Neuronal stem cell (in vitro differentiated cells): ENCODE measurements around the gene HPRT1.

ENCODE experiments used
- DNase-seq: peaks from one replicate; pipeline ENCODE4 v3.0.0-alpha.2; 2013; ENCODE audit warnings: low spot score
- H2AFZ ChIP-seq: one replicate; pipeline ENCODE4 v1.6.1; 2013; ENCODE audit warnings: mild to moderate bottlenecking, low read length, inconsistent platforms
- H2AK5ac ChIP-seq: 2 replicates; pipeline ENCODE4 v1.6.1; 2013; ENCODE audit warnings: low read depth, mild to moderate bottlenecking, inconsistent platforms, low read length, moderate library complexity, mixed read lengths
- H2BK120ac ChIP-seq: 2 replicates; pipeline ENCODE4 v1.6.1; 2013; ENCODE audit warnings: low read depth, mild to moderate bottlenecking, inconsistent platforms, low read length, moderate library complexity, mixed read lengths
- H2BK12ac ChIP-seq: one replicate; pipeline ENCODE4 v1.6.1; 2013; ENCODE audit warnings: low read length, inconsistent platforms
- H2BK15ac ChIP-seq: 2 replicates; pipeline ENCODE4 v1.6.1; 2013; ENCODE audit warnings: mild to moderate bottlenecking, low read length, inconsistent platforms, mixed read lengths
- H2BK5ac ChIP-seq: one replicate; pipeline ENCODE4 v1.6.1; 2013; ENCODE audit warnings: inconsistent platforms, mild to moderate bottlenecking, low read length, moderate library complexity
- H3K14ac ChIP-seq: one replicate; pipeline ENCODE4 v1.6.1; 2013; ENCODE audit warnings: low read length, inconsistent platforms
- H3K18ac ChIP-seq: 2 replicates; pipeline ENCODE4 v1.6.1; 2013; ENCODE audit warnings: low read length, inconsistent platforms
- H3K23ac ChIP-seq: 2 replicates; pipeline ENCODE4 v1.6.1; 2013; ENCODE audit warnings: low read depth, mild to moderate bottlenecking, mixed read lengths, low read length, inconsistent platforms; ENCODE audit not compliant: poor library complexity
- H3K27ac ChIP-seq: replicated peaks from 3 replicates; pipeline ENCODE4 v1.5.1; 2013; ENCODE audit warnings: low read length, inconsistent platforms
- H3K27me3 ChIP-seq, 3 experiments: 2 replicates each; pipeline ENCODE4 v1.6.1; 2013; ENCODE audit warnings: low read length in 3 of 3, mild to moderate bottlenecking in 2 of 3, inconsistent platforms in 1 of 3, low read depth in 1 of 3, mixed read lengths in 1 of 3, moderate library complexity in 1 of 3; ENCODE audit not compliant: control insufficient read depth in 3 of 3, insufficient read depth in 3 of 3
- H3K36me3 ChIP-seq, 2 donors: replicated peaks in 1 of 2; 2 replicates each; pipeline ENCODE4 v1.6.1; 2013; ENCODE audit warnings: low read length in 2 of 2; ENCODE audit not compliant: control insufficient read depth in 2 of 2, insufficient read depth in 2 of 2
- H3K4ac ChIP-seq: 2 replicates; pipeline ENCODE4 v1.6.1; 2013; ENCODE audit warnings: inconsistent platforms, mild to moderate bottlenecking, low read length, moderate library complexity
- H3K4me1 ChIP-seq, 2 donors: 1 replicate in 1 of 2; 2 replicates in 1 of 2; pipeline ENCODE4 v1.6.1; 2013; ENCODE audit warnings: low read length in 2 of 2, low read depth in 1 of 2; ENCODE audit not compliant: control insufficient read depth in 2 of 2, insufficient read depth in 1 of 2
- H3K4me2 ChIP-seq: one replicate; pipeline ENCODE4 v1.6.1; 2013; ENCODE audit warnings: mild to moderate bottlenecking, low read length, inconsistent platforms; ENCODE audit not compliant: insufficient read depth, poor library complexity, severe bottlenecking
- H3K4me3 ChIP-seq, 2 donors: 2 replicates each; pipeline ENCODE4 v1.5.1; 2013; ENCODE audit warnings: low read length in 2 of 2, mild to moderate bottlenecking in 2 of 2, inconsistent platforms in 1 of 2, moderate library complexity in 1 of 2
- H3K79me1 ChIP-seq: one replicate; pipeline ENCODE4 v1.6.1; 2013; ENCODE audit warnings: low read depth, mild to moderate bottlenecking, inconsistent platforms, low read length, moderate library complexity
- H3K9ac ChIP-seq: one replicate; pipeline ENCODE4 v1.6.1; 2013; ENCODE audit warnings: mild to moderate bottlenecking, low read depth, low read length, inconsistent platforms; ENCODE audit not compliant: poor library complexity
- H3K9me3 ChIP-seq, 2 donors: replicated peaks in 1 of 2; 2 replicates each; pipeline versions ENCODE3 to v1.6.1; 2013; ENCODE audit warnings: low read length in 2 of 2, mild to moderate bottlenecking in 2 of 2, inconsistent platforms in 1 of 2, low read depth in 1 of 2, mixed read lengths in 1 of 2, moderate library complexity in 1 of 2; ENCODE audit not compliant: control insufficient read depth in 2 of 2, insufficient read depth in 1 of 2
- H4K8ac ChIP-seq: one replicate; pipeline ENCODE4 v1.6.1; 2013; ENCODE audit warnings: low read depth, mild to moderate bottlenecking, inconsistent platforms, low read length, moderate library complexity
- H4K91ac ChIP-seq: one replicate; pipeline ENCODE4 v1.6.1; 2013; ENCODE audit warnings: low read length, low read depth, mild to moderate bottlenecking, inconsistent platforms; ENCODE audit not compliant: poor library complexity
- WGBS, 2 donors: extraction: QIAGEN DNeasy Blood & Tissue Kit; methylation state at CpG; one replicate each; pipeline ENCODE4 v1.1.7; 2013; ENCODE audit warnings: missing lambda C conversion rate in 2 of 2, mixed read lengths in 1 of 2; ENCODE audit not compliant: insufficient read length in 2 of 2, insufficient replicate concordance in 1 of 2; ENCODE audit errors: extremely low coverage in 2 of 2; 5-methylcytosine and 5-hydroxymethylcytosine counted together

Gene HPRT1

GRCh38 chrX:134419784-134420183 lies 40.2 kb upstream of the HPRT1 start:
- no peak overlapping the region for H2AK5ac ChIP-seq
- H2BK15ac ChIP-seq = no peak overlapping the region
- no peak overlapping the region for H3K4me3 ChIP-seq
- H3K27me3 ChIP-seq = no peaks in the 10 kb centered on the region
- H4K91ac ChIP-seq = no peak overlapping the region
- H4K8ac ChIP-seq = no peak overlapping the region
- H3K23ac ChIP-seq = no peak overlapping the region
- H2AFZ ChIP-seq = no peak overlapping the region
- no peak overlapping the region for H2BK120ac ChIP-seq
- no peaks in the 10 kb centered on the region for H3K9me3 ChIP-seq
- H3K4ac ChIP-seq = no peak overlapping the region
- no peak for DNase-seq
- no peak overlapping the region for H2BK5ac ChIP-seq
- H3K36me3 ChIP-seq = peaks cover 5 to 90% of the 10 kb centered on the region in 2 donors
- no peaks in the 10 kb centered on the region for H3K79me1 ChIP-seq
- no peak overlapping the region for H3K18ac ChIP-seq
- no peak overlapping the region for H3K4me2 ChIP-seq
- no CpG with 5 or more reads among the region's 6 CpGs for WGBS, 2 donors
- no peak overlapping the region for H3K9ac ChIP-seq
- H3K4me1 ChIP-seq = no peaks in the 10 kb centered on the region
- no peak overlapping the region for H3K27ac ChIP-seq
- H2BK12ac ChIP-seq = no peak overlapping the region
- H3K14ac ChIP-seq = no peak overlapping the region

- no peak overlapping the region for H4K8ac ChIP-seq
Measured at GRCh38 chrX:134423606-134424005, 36.4 kb upstream of the HPRT1 start.

DNA sequence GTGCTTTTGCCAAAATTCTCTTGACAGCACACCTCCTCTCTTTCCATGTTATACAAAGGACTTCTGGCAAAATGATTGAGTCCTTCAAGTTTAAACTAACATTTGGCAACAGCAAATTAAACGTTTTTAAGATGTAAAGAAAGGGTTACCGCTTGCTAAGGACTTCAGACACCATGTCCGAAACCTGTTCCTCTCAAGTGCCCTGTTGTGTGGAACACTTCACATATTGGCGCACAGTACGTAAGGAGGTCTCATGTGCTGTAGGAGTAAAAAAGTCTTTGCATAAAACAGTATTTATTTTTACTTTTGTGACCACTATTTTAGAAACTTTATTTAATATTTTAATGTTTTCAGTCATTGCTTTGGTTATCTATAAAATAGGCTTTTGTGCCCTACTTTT lies 33.7 kb upstream of the HPRT1 start:
- Histone ChIP-seq H3K4me3 (no peak overlapping the region), H4K8ac (no peak overlapping the region), H3K4me2 (no peak overlapping the region), H3K9me3 (no peaks in the 10 kb centered on the region), H2BK15ac (no peak overlapping the region), H3K4ac (no peak overlapping the region), H3K23ac (no peak overlapping the region), H3K27ac (no peak overlapping the region), H2BK120ac (no peak overlapping the region), H3K36me3 (peaks cover 3 to 93% of the 10 kb centered on the region in 2 donors), H4K91ac (no peak overlapping the region), H3K18ac (no peak overlapping the region), H2AK5ac (no peak overlapping the region), H3K14ac (no peak overlapping the region), H3K27me3 (no peaks in the 10 kb centered on the region), H3K4me1 (no peaks in the 10 kb centered on the region), H3K79me1 (no peaks in the 10 kb centered on the region), H2AFZ (no peak overlapping the region), H3K9ac (no peak overlapping the region), H2BK5ac (no peak overlapping the region), H2BK12ac (no peak overlapping the region)
- no CpG with 5 or more reads among the region's 5 CpGs for WGBS, 2 donors
- no peak for DNase-seq

More at GRCh38 chrX:134423606-134424005, 36.4 kb upstream of the HPRT1 start:
- H2BK120ac ChIP-seq = no peak overlapping the region
- H3K14ac ChIP-seq = no peak overlapping the region
- no peak overlapping the region for H3K18ac ChIP-seq
- no peak overlapping the region for H2AFZ ChIP-seq
- no peak for DNase-seq
- H3K36me3 ChIP-seq = peaks cover 6 to 92% of the 10 kb centered on the region in 2 donors
- H3K27ac ChIP-seq = no peak overlapping the region
- no peak overlapping the region for H3K23ac ChIP-seq
- no peaks in the 10 kb centered on the region for H3K79me1 ChIP-seq
- H3K4me1 ChIP-seq = no peaks in the 10 kb centered on the region
- H3K4ac ChIP-seq = no peak overlapping the region
- H2AK5ac ChIP-seq = no peak overlapping the region
- no peak overlapping the region for H3K4me2 ChIP-seq
- H3K9ac ChIP-seq = no peak overlapping the region
- H4K91ac ChIP-seq = no peak overlapping the region
- no peak overlapping the region for H3K4me3 ChIP-seq
- H2BK5ac ChIP-seq = no peak overlapping the region
- H3K9me3 ChIP-seq = no peaks in the 10 kb centered on the region
- H3K27me3 ChIP-seq = no peaks in the 10 kb centered on the region
- no CpG with 5 or more reads among the region's 5 CpGs for WGBS, 2 donors
- H2BK12ac ChIP-seq = no peak overlapping the region
- H2BK15ac ChIP-seq = no peak overlapping the region

DNA sequence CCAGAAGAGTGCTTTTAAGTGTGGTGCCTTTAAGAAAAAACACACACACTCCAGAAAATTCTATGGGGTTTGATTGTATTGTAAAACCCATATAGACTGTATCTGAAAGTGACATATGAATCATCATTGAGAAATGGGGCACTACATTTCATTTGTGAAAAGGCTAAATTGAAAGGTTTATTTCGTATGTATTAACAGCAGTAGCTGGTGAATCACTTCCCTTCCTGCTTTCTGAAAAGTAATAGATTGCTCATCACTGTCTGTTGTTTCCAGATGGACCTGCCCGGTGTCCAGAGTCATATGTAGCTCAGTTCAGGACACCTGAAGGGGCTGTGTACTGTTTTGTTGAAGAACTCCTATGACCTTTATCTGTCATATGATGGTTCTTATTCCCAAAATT lies 28.1 kb upstream of the HPRT1 start:
- no peak overlapping the region for H2BK12ac ChIP-seq
- no peak overlapping the region for H3K4ac ChIP-seq
- no peaks in the 10 kb centered on the region for H3K79me1 ChIP-seq
- H2AK5ac ChIP-seq = no peak overlapping the region
- peaks cover 3 to 77% of the 10 kb centered on the region in 2 donors for H3K36me3 ChIP-seq
- no peak overlapping the region for H3K27ac ChIP-seq
- H3K27me3 ChIP-seq = no peaks in the 10 kb centered on the region
- no peak for DNase-seq
- no peaks in the 10 kb centered on the region for H3K9me3 ChIP-seq
- no peak overlapping the region for H3K4me3 ChIP-seq
- H3K9ac ChIP-seq = no peak overlapping the region
- no peak overlapping the region for H2BK15ac ChIP-seq
- no peak overlapping the region for H2AFZ ChIP-seq
- H3K18ac ChIP-seq = no peak overlapping the region
- H2BK120ac ChIP-seq = no peak overlapping the region
- no peak overlapping the region for H4K91ac ChIP-seq
- no peaks in the 10 kb centered on the region for H3K4me1 ChIP-seq
- H2BK5ac ChIP-seq = no peak overlapping the region
- H4K8ac ChIP-seq = no peak overlapping the region
- H3K4me2 ChIP-seq = no peak overlapping the region
- no peak overlapping the region for H3K14ac ChIP-seq
- no peak overlapping the region for H3K23ac ChIP-seq
- no CpG with 5 or more reads among the region's 2 CpGs for WGBS, 2 donors
